Jurkat, Clone E6-1 (cell line): Measurements from ENCODE around the gene ATP8A2.

Source experiments
- DNase-seq: peaks from one replicate; pipeline ENCODE4 v3.0.0-alpha.2; 2011; ENCODE audit warnings: low read depth, low spot score
- H3K4me3 ChIP-seq: 2 replicates; pipeline ENCODE4 v1.5.1; 2011; ENCODE audit warnings: mild to moderate bottlenecking, low read length, control low read depth, moderate library complexity

Gene ATP8A2

GRCh38 chr13:25692099-25692498 lies 320.3 kb downstream of the ATP8A2 start:
- H3K4me3 ChIP-seq, result no peak overlapping the region
- DNase-seq, result no peak

GRCh38 chr13:25699056-25699455 lies 327.3 kb downstream of the ATP8A2 start:
- H3K4me3 ChIP-seq, result no peak overlapping the region
- no peak for DNase-seq

GRCh38 chr13:25699600-25699999 lies 327.8 kb downstream of the ATP8A2 start:
- H3K4me3 ChIP-seq, result no peak overlapping the region
- peak; percentile 75 for DNase-seq

GRCh38 chr13:25701304-25701703 lies 329.5 kb downstream of the ATP8A2 start:
- DNase-seq, result no peak
- no peak overlapping the region for H3K4me3 ChIP-seq

- no peak for DNase-seq
- no peak overlapping the region for H3K4me3 ChIP-seq
Observed at GRCh38 chr13:25702386-25702785, 330.6 kb downstream of the ATP8A2 start.

- DNase-seq, result no peak
- H3K4me3 ChIP-seq, result no peak overlapping the region
Observed at GRCh38 chr13:25707726-25708125, 336.0 kb downstream of the ATP8A2 start.

- DNase-seq, result no peak
- H3K4me3 ChIP-seq, result no peak overlapping the region
Observed at GRCh38 chr13:25708268-25708667, 336.5 kb downstream of the ATP8A2 start.

- no peak for DNase-seq
- H3K4me3 ChIP-seq, result no peak overlapping the region
Observed at GRCh38 chr13:25709088-25709487, 337.3 kb downstream of the ATP8A2 start.

- H3K4me3 ChIP-seq, result no peak overlapping the region
- no peak for DNase-seq
Observed at GRCh38 chr13:25715760-25716159, 344.0 kb downstream of the ATP8A2 start.

- H3K4me3 ChIP-seq, result no peak overlapping the region
- DNase-seq, result no peak
Observed at GRCh38 chr13:25717666-25718197, 346.0 kb downstream of the ATP8A2 start.

GRCh38 chr13:25719666-25720065 lies 347.9 kb downstream of the ATP8A2 start:
- DNase-seq, result no peak
- no peak overlapping the region for H3K4me3 ChIP-seq

- DNase-seq, result no peak
- H3K4me3 ChIP-seq, result no peak overlapping the region
Observed at GRCh38 chr13:25722893-25723292, 351.1 kb downstream of the ATP8A2 start.

GRCh38 chr13:25725104-25725503 lies 353.3 kb downstream of the ATP8A2 start:
- H3K4me3 ChIP-seq, result no peak overlapping the region
- DNase-seq, result no peak

- no peak for DNase-seq
- no peak overlapping the region for H3K4me3 ChIP-seq
Observed at GRCh38 chr13:25727250-25727649, 355.5 kb downstream of the ATP8A2 start.

- DNase-seq, result no peak
Observed at GRCh38 chr13:25727810-25728209, 356.0 kb downstream of the ATP8A2 start.

GRCh38 chr13:25729201-25729600 lies 357.4 kb downstream of the ATP8A2 start:
- DNase-seq, result no peak
- H3K4me3 ChIP-seq, result no peak overlapping the region

More at GRCh38 chr13:25727810-25728209, 356.0 kb downstream of the ATP8A2 start:
- no peak overlapping the region for H3K4me3 ChIP-seq

- no peak for DNase-seq
- H3K4me3 ChIP-seq, result no peak overlapping the region
Observed at GRCh38 chr13:25731037-25731436, 359.3 kb downstream of the ATP8A2 start.

- no peak for DNase-seq
- H3K4me3 ChIP-seq, result no peak overlapping the region
Observed at GRCh38 chr13:25731536-25731935, 359.8 kb downstream of the ATP8A2 start.

GRCh38 chr13:25732111-25732865 lies 360.5 kb downstream of the ATP8A2 start:
- no peak overlapping the region for H3K4me3 ChIP-seq
- DNase-seq, result no peak

GRCh38 chr13:25733001-25733491 lies 361.3 kb downstream of the ATP8A2 start:
- H3K4me3 ChIP-seq, result no peak overlapping the region
- DNase-seq, result no peak
